ENCODE data around the gene NDUFA12.
"Not testable (repeated sequence)": the region's sequence is repeated elsewhere in the genome, so short reads cannot be mapped to it uniquely, and the experiment has no call there.

Gene NDUFA12

GRCh38 chr12:94994312-94994711 is 9.2 kb downstream of the NDUFA12 start:
- Histone ChIP-seq H3K9me2 (replicated peaks; ENCODE audit: insufficient read depth, low read length) (no peaks in the 10 kb centered on the region), H4K20me1 (ENCODE audit: insufficient read depth, low read length) (no peaks in the 10 kb centered on the region; the same call in 1 of the 2 replicates), H3K36me3 (replicated peaks; ENCODE audit: insufficient read depth, low read length) (peaks cover 4% of the 10 kb centered on the region; the same call in 1 of the 2 replicates), H3K79me2 (ENCODE audit: low read length) (peaks cover 73% of the 10 kb centered on the region), H3K9ac (ENCODE audit: low read length) (no peak overlapping the region), H3K27me3 (replicated peaks; ENCODE audit: insufficient read depth, low read length) (no peaks in the 10 kb centered on the region), H3K4me2 (ENCODE audit: low read depth, low read length) (no peak overlapping the region), H3K4me1 (ENCODE audit: low read length) (no peaks in the 10 kb centered on the region), H3F3A (ENCODE audit: insufficient read depth, low read length) (no peaks in the 10 kb centered on the region), H2AFZ (ENCODE audit: low read length) (no peak overlapping the region), H3K27ac (ENCODE audit: low read length) (no peak overlapping the region), H3K9me3 (replicated peaks; ENCODE audit: insufficient read depth, low read length) (no peaks in the 10 kb centered on the region), H3K4me3 (ENCODE audit: low read length) (no peak overlapping the region)
- DNase-seq = no peak
- TF ChIP-seq, protein P1, sequence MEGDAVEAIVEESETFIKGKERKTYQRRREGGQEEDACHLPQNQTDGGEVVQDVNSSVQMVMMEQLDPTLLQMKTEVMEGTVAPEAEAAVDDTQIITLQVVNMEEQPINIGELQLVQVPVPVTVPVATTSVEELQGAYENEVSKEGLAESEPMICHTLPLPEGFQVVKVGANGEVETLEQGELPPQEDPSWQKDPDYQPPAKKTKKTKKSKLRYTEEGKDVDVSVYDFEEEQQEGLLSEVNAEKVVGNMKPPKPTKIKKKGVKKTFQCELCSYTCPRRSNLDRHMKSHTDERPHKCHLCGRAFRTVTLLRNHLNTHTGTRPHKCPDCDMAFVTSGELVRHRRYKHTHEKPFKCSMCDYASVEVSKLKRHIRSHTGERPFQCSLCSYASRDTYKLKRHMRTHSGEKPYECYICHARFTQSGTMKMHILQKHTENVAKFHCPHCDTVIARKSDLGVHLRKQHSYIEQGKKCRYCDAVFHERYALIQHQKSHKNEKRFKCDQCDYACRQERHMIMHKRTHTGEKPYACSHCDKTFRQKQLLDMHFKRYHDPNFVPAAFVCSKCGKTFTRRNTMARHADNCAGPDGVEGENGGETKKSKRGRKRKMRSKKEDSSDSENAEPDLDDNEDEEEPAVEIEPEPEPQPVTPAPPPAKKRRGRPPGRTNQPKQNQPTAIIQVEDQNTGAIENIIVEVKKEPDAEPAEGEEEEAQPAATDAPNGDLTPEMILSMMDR (IDR thresholded peaks at IDR 0.05; ENCODE audit: low read length) = no peak
- TF ChIP-seq EZH2phosphoT487 (IDR thresholded peaks at IDR 0.05; ENCODE audit: low read length) = no peak
- no peak for TF ChIP-seq EZH2 (optimal IDR thresholded peaks at IDR 0.05; ENCODE audit: low read depth, low read length)

- H3K27me3 ChIP-seq (replicated peaks; ENCODE audit: insufficient read depth, low read length); DNase-seq; H3F3A ChIP-seq (ENCODE audit: insufficient read depth, low read length); H3K4me1 ChIP-seq (ENCODE audit: low read length); H2AFZ ChIP-seq (ENCODE audit: low read length); H3K4me2 ChIP-seq (ENCODE audit: low read depth, low read length); H3K36me3 ChIP-seq (replicated peaks; ENCODE audit: insufficient read depth, low read length); H3K27ac ChIP-seq (ENCODE audit: low read length); H3K4me3 ChIP-seq (ENCODE audit: low read length); H3K9me3 ChIP-seq (replicated peaks; ENCODE audit: insufficient read depth, low read length); H3K9ac ChIP-seq (ENCODE audit: low read length); H4K20me1 ChIP-seq (ENCODE audit: insufficient read depth, low read length); H3K9me2 ChIP-seq (replicated peaks; ENCODE audit: insufficient read depth, low read length): not testable (repeated sequence)
- H3K79me2 ChIP-seq (ENCODE audit: low read length) = peaks cover 73% of the 10 kb centered on the region
Observed at GRCh38 chr12:94993855-94994254, 9.6 kb downstream of the NDUFA12 start.

GRCh38 chr12:94990222-94990621 is 13.3 kb downstream of the NDUFA12 start:
- Histone ChIP-seq H3K9me2 (replicated peaks; ENCODE audit: insufficient read depth, low read length) (no peaks in the 10 kb centered on the region), H3K79me2 (ENCODE audit: low read length) (peaks cover 61% of the 10 kb centered on the region), H3K4me1 (ENCODE audit: low read length) (no peaks in the 10 kb centered on the region), H3K27me3 (replicated peaks; ENCODE audit: insufficient read depth, low read length) (no peaks in the 10 kb centered on the region), H3K4me2 (ENCODE audit: low read depth, low read length) (no peak overlapping the region), H2AFZ (ENCODE audit: low read length) (no peak overlapping the region), H3K36me3 (replicated peaks; ENCODE audit: insufficient read depth, low read length) (peaks cover 4% of the 10 kb centered on the region), H3K9me3 (replicated peaks; ENCODE audit: insufficient read depth, low read length) (no peaks in the 10 kb centered on the region), H3F3A (ENCODE audit: insufficient read depth, low read length) (no peaks in the 10 kb centered on the region), H3K9ac (ENCODE audit: low read length) (no peak overlapping the region), H3K27ac (ENCODE audit: low read length) (no peak overlapping the region), H3K4me3 (ENCODE audit: low read length) (no peak overlapping the region), H4K20me1 (ENCODE audit: insufficient read depth, low read length) (no peaks in the 10 kb centered on the region)
- TF ChIP-seq, protein P1 (IDR thresholded peaks at IDR 0.05; ENCODE audit: low read length) = no peak
- no peak for TF ChIP-seq EZH2phosphoT487 (IDR thresholded peaks at IDR 0.05; ENCODE audit: low read length)
- no peak for TF ChIP-seq EZH2 (optimal IDR thresholded peaks at IDR 0.05; ENCODE audit: low read depth, low read length)
- no peak for DNase-seq

DNA sequence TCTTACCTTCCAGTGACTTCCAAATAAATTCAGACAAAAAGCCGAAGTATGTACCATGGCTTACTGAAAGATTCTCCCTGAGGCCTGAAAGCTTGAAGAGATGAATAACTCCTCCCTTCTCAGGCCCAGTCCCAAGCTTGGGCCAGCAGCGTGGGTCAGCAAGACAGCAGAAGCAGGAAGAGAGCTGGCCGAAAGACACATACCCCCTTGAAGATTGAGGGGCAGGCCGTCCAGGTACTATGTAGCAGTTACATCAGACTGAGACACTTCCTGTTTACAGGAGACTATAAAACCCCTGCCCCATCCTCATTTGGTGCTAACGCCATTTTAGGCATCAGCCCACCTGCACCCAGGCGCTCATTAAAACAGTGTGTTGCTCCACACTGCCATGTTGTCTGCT is 15.0 kb downstream of the NDUFA12 start:
- H2AFZ ChIP-seq (ENCODE audit: low read length) = no peak overlapping the region
- no peaks in the 10 kb centered on the region for H3K9me3 ChIP-seq (replicated peaks; ENCODE audit: insufficient read depth, low read length)
- no peaks in the 10 kb centered on the region for H4K20me1 ChIP-seq (ENCODE audit: insufficient read depth, low read length)
- DNase-seq = no peak
- H3K27me3 ChIP-seq (replicated peaks; ENCODE audit: insufficient read depth, low read length) = no peaks in the 10 kb centered on the region
- H3K36me3 ChIP-seq (replicated peaks; ENCODE audit: insufficient read depth, low read length) = no peaks in the 10 kb centered on the region; the same call in 1 of the 2 replicates
- H3K4me2 ChIP-seq (ENCODE audit: low read depth, low read length) = no peak overlapping the region
- H3F3A ChIP-seq (ENCODE audit: insufficient read depth, low read length) = no peaks in the 10 kb centered on the region
- peaks cover 58% of the 10 kb centered on the region for H3K79me2 ChIP-seq (ENCODE audit: low read length)
- H3K4me3 ChIP-seq (ENCODE audit: low read length) = no peak overlapping the region
- H3K9ac ChIP-seq (ENCODE audit: low read length) = no peak overlapping the region
- no peak for TF ChIP-seq EZH2phosphoT487 (IDR thresholded peaks at IDR 0.05; ENCODE audit: low read length)
- TF ChIP-seq EZH2 (optimal IDR thresholded peaks at IDR 0.05; ENCODE audit: low read depth, low read length) = no peak
- TF ChIP-seq, protein P1 (IDR thresholded peaks at IDR 0.05; ENCODE audit: low read length) = no peak
- no peak overlapping the region for H3K27ac ChIP-seq (ENCODE audit: low read length)
- no peaks in the 10 kb centered on the region for H3K4me1 ChIP-seq (ENCODE audit: low read length)
- no peaks in the 10 kb centered on the region for H3K9me2 ChIP-seq (replicated peaks; ENCODE audit: insufficient read depth, low read length)

Measured in MM.1S (cell line).